Endometrium (tissue), 2 donors: ENCODE measurements around the gene EEF1G.
"Not testable (repeated sequence)": the region's sequence is repeated elsewhere in the genome, so short reads cannot be mapped to it uniquely, and the experiment has no call there.

Source experiments
- FAIRE-seq: peaks from 2 replicates; lab custom pipeline; 2012; peaks lifted over from hg19 to GRCh38; lab: Jason Lieb, UNC
- donor health status: control.
- donor health status: control.

Gene EEF1G

DNA sequence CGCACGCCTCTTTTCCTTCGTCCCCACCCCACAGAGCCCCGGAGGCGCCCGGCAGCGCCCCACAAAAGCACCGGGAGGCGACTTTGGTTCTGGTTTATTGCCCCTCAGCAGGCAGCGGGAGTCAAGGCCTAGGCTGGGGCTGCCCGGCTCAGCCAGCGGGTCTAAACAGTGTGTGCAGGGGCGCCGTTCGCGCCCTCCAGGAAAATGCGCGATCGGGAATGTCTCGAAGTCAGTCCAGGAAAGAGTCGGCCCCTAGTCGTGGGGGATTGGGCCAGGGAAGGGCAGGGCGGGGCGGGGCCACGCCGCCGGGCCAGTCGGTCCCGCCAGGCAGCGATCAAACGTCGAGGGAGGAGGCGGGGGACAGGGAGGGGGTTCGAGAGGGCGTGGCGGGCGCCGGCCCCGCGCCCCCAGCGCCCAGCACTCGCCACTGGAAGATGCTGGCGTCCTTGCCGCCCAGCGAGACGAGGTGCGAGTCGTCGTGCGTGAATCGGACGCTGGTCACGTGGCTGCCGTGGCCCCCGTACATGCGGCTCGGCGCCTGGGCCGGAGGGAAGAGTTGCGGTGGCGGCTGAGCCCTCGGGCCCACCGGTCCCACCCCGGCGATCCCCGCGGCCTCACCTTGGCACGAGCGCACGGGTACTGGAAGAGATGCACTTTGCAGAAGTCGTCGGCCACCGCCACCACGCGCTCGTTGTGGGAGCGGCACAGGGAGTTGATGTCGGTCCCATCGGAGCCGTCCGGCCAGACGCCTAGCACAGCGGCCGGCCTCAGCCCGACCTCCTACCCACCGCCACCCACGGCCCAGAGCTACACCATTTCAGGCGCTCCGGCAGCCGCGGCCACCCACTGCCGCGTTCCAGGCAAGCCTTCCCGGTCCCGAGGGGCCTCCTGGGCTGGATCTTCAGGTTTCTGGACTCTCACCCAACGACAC, 28.7 kb upstream of the EEF1G start:
- no peak for FAIRE-seq

GRCh38 chr11:62601372-62602140, 27.9 kb upstream of the EEF1G start, which contains the start of gene MTA2:
TSS of gene MTA2 (minus strand) at chr11:62601865. CDS start at chr11:62601450, 415 bp downstream.
- peak; percentile 94 for FAIRE-seq

GRCh38 chr11:62601122-62601371, 27.4 kb upstream of the EEF1G start:
- no peak for FAIRE-seq

GRCh38 chr11:62600367-62601121, 26.9 kb upstream of the EEF1G start:
- no peak for FAIRE-seq

- FAIRE-seq: no peak
Measured at GRCh38 chr11:62599901-62600300, 26.2 kb upstream of the EEF1G start.

- FAIRE-seq: peak; percentile 93
Measured at GRCh38 chr11:62599069-62599696, 25.5 kb upstream of the EEF1G start.

DNA sequence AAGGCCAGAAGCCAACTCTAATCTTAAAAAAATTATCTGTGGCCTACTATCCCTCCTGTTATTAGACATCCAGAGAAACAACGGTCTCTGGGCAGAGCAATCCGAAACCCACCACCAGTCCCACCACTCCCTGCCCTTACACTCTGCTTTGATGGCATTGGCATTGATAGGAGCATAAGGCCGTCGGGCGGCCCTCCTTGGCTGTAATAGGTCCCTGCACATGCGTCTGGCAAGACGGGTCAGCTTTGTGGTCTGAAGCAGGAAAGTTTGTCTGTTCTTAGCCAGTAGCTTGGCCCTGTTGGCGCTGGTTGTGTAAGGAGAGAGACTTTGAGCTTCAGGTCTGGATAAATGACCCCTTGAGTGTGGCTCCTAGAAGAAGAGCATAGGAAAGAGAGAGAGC, 21.4 kb upstream of the EEF1G start:
- no peak for FAIRE-seq

GRCh38 chr11:62593434-62594044, 19.8 kb upstream of the EEF1G start:
- no peak for FAIRE-seq

- no peak for FAIRE-seq
Measured at GRCh38 chr11:62592989-62593421, 19.3 kb upstream of the EEF1G start.

GRCh38 chr11:62592146-62592815, 18.6 kb upstream of the EEF1G start:
- FAIRE-seq: no peak

GRCh38 chr11:62591448-62592145, 17.9 kb upstream of the EEF1G start, which contains the start of gene TUT1:
TSS of gene TUT1 (minus strand) at chr11:62591523. CDS start at chr11:62591485, 38 bp downstream.
- peak; percentile 95 for FAIRE-seq

DNA sequence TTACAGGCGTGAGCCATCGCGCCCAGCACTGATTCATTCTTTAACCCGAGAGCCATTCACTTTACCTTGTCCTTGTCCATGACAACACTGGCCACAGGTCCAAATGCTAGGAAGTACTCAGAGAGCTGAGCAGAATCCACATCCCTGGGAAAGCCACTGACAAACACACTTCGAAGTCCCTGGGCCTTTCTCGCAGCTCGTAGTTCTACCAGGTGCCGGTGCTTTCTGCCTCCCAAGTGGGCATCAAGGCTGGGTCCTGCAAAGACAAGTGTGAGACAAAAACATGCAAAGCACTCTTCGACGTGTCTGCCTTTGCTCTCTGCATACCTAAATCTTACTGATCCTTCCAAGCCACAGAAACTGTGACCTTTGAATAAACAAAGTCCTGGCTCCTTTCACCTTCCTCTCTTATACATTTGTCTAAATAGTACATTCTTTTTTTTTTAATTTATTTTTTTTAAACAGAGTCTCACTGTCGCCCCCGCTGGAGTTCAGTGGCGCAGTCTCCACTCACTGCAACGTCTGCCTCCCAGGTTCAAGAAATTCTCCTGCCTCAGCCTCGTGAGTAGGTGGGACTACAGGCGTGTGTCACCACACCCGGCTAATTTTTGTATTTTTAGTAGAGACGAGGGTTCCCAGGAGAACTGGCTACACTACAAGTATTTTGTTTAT, 15.4 kb upstream of the EEF1G start:
- FAIRE-seq: no peak

- FAIRE-seq: not testable (repeated sequence)
Measured at GRCh38 chr11:62585356-62585755, 11.7 kb upstream of the EEF1G start.

DNA sequence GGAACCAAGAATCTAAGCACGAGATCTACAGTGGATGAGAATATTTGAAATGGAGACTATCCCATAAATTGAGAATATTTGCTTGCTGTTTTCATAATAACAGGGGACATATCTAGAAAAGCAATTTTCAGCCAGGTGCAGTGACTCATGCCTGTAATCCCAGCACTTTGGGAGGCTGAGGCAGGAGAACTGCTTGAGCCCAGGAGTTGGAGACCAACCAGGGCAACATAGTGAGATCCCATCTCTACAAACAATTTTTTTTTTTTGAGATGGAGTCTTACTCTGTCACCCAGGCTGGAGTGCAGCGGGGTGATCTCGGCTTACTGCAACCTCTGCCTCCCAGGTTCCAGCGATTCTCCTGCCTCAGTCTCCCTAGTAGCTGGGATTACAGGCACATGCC, 8.0 kb upstream of the EEF1G start:
- FAIRE-seq: not testable (repeated sequence)

DNA sequence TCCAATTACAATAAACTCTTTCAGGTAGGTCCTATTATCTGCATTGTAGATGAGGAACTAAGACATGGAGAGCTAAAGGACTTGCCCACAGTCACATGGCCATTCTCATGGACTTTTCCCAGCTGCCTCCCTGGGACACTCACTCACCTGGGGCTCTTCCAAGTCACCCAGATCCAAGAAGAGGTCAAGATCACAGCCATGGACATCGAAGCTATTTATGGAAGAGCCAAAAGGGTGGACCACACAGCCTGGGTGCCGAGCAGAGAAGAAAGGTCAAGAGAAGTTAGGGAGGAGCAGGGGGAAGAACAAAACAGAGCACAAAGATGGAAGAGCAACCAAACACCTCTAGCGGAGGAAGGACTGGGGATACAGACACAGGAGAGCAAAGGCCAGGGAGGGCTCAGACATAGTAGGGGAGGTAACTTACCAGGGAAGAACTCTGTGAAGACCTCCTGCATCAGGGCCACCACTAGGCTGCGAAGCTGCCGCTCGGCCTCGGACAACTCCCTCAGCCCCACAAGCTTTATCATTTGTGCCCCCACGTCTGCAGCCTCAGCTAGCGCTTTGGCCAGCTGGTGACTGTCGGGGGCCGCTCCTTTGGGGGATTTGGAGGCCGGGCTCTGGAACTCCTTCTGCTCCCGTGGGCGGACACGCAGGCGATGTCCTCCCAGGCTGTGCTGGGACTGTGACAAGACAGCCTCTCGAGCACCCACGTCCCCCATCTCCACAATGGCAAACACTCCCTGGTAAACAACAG, 7.4 kb upstream of the EEF1G start:
- FAIRE-seq: no peak

- FAIRE-seq: no peak
Measured at GRCh38 chr11:62579252-62579651, 5.6 kb upstream of the EEF1G start.

GRCh38 chr11:62578541-62578940, 4.8 kb upstream of the EEF1G start:
- no peak for FAIRE-seq

DNA sequence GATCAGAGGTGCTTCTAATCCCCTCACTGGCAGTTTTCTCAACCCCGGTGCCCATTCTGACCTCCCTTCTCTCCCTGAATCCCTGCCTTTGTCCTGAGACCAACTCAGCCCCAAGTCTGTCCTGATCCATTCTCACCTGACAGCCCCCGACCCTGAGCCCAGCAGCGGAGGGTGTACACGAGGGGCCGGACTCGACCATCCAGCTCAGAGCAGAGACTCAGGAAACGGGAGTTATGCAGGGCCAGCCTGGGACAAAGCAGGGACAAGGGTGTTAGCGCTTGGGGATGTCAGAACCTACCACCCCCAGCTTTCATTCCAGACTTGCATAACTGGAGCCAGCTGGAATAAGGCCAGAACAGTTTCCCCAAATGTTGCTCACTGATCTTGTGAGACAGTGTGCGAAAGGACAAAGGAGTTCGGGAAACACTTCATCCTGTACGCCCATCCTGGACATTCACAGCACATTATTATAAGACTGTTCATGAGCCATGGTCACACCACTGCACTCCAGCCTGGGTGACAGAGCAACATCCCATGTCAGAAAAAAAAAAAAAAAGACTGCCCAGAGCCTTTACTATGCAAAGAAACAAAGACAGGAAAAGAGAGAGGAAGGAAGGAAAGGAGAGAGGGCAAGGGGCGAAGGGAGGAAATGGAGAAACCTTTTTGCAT, 3.5 kb upstream of the EEF1G start:
- FAIRE-seq: no peak
